WERI-Rb-1 (cell line): Measurements from ENCODE around the gene TRIP10.

Experiments used
- DNase-seq: peaks from one replicate; pipeline ENCODE4 v3.0.0-alpha.2; 2020
- H3K27ac ChIP-seq: fragments of 250-450 bp; sonication (Bioruptor Pico); 2 replicates; pipeline ENCODE4 v1.5.1; 2020; ENCODE audit warnings: mild to moderate bottlenecking, moderate library complexity
- H3K27me3 ChIP-seq: fragments of 250-450 bp; sonication (Bioruptor Pico); 2 replicates; pipeline ENCODE4 v1.5.1; 2021; ENCODE audit warnings: mild to moderate bottlenecking, low read depth, moderate library complexity; ENCODE audit not compliant: insufficient read depth, severe bottlenecking
- H3K36me3 ChIP-seq: fragments of 250-450 bp; sonication (Bioruptor Pico); 2 replicates; pipeline ENCODE4 v1.5.1; 2020; ENCODE audit warnings: mild to moderate bottlenecking, moderate library complexity
- H3K4me3 ChIP-seq: 2 replicates; pipeline ENCODE4 v1.5.1; 2011; ENCODE audit warnings: low read depth, mild to moderate bottlenecking, control low read depth, low read length
- H3K9me3 ChIP-seq: fragments of 250-450 bp; sonication (Bioruptor Pico); 2 replicates; pipeline ENCODE4 v1.5.1; 2021; ENCODE audit warnings: mild to moderate bottlenecking, moderate library complexity; ENCODE audit not compliant: severe bottlenecking
- CTCF ChIP-seq: IDR thresholded peaks from 2 replicates; pipeline ENCODE4 v1.5.1; 2011; ENCODE audit warnings: low read depth, mild to moderate bottlenecking, control low read depth, inconsistent platforms, low read length

TRIP10 gene

GRCh38 chr19:6693681-6694080, 45.8 kb upstream of the TRIP10 start:
- Histone ChIP-seq H3K9me3 (peaks cover 8% of the 10 kb centered on the region), H3K4me3 (no peak overlapping the region), H3K36me3 (no peaks in the 10 kb centered on the region), H3K27me3 (peaks cover 17% of the 10 kb centered on the region), H3K27ac (no peak overlapping the region)
- no peak for DNase-seq
- no peak for TF ChIP-seq CTCF

- no peak for DNase-seq
- H3K36me3 ChIP-seq: no peaks in the 10 kb centered on the region
- no peak for TF ChIP-seq CTCF
- no peak overlapping the region for H3K27ac ChIP-seq
- H3K4me3 ChIP-seq: no peak overlapping the region
- H3K27me3 ChIP-seq: peaks cover 17% of the 10 kb centered on the region
- H3K9me3 ChIP-seq: peaks cover 5% of the 10 kb centered on the region
Measured at GRCh38 chr19:6694147-6694815, 45.2 kb upstream of the TRIP10 start.

GRCh38 chr19:6696239-6696820, 43.1 kb upstream of the TRIP10 start:
- no peaks in the 10 kb centered on the region for H3K36me3 ChIP-seq
- no peak for TF ChIP-seq CTCF
- H3K27me3 ChIP-seq: peaks cover 16% of the 10 kb centered on the region
- H3K9me3 ChIP-seq: peaks cover 5% of the 10 kb centered on the region
- no peak overlapping the region for H3K27ac ChIP-seq
- H3K4me3 ChIP-seq: no peak overlapping the region
- DNase-seq: no peak

GRCh38 chr19:6697291-6697690, 42.2 kb upstream of the TRIP10 start:
- TF ChIP-seq CTCF: no peak
- no peaks in the 10 kb centered on the region for H3K36me3 ChIP-seq
- H3K9me3 ChIP-seq: peaks cover 5% of the 10 kb centered on the region
- no peak for DNase-seq
- no peak overlapping the region for H3K4me3 ChIP-seq
- H3K27ac ChIP-seq: no peak overlapping the region
- peaks cover 24% of the 10 kb centered on the region for H3K27me3 ChIP-seq

GRCh38 chr19:6699935-6700334, 39.5 kb upstream of the TRIP10 start:
- Histone ChIP-seq H3K4me3 (no peak overlapping the region), H3K27me3 (peaks cover 39% of the 10 kb centered on the region)
- no peak for TF ChIP-seq CTCF

More at GRCh38 chr19:6699935-6700334, 39.5 kb upstream of the TRIP10 start:
- Histone ChIP-seq H3K27ac (no peak overlapping the region), H3K36me3 (no peaks in the 10 kb centered on the region), H3K9me3 (peaks cover 2% of the 10 kb centered on the region)
- no peak for DNase-seq
